ENCODE data around the gene HEBP2.

Gene HEBP2

GRCh38 chr6:138406443-138406842, 2.4 kb downstream of the HEBP2 start:
- no peaks in the 10 kb centered on the region for H3K36me3 ChIP-seq (ENCODE audit: insufficient read depth, low read length)
- no peak overlapping the region for H3K4me3 ChIP-seq (ENCODE audit: low read depth in 1 of 2, low read length in 2 of 2)
- no peak overlapping the region for H3K4me2 ChIP-seq (ENCODE audit: insufficient read depth, low read length)
- H3K27ac ChIP-seq (ENCODE audit: low read length): no peak overlapping the region
- peaks cover 16% of the 10 kb centered on the region for H3K27me3 ChIP-seq (ENCODE audit: insufficient read depth, low read length, poor library complexity)
- H3K9me3 ChIP-seq (ENCODE audit: insufficient read depth, low read length, severe bottlenecking): no peaks in the 10 kb centered on the region
- no peak overlapping the region for H3K9ac ChIP-seq (ENCODE audit: low read depth, low read length)
- no peak overlapping the region for H2AFZ ChIP-seq (ENCODE audit: low read depth, low read length)
- ATAC-seq (ENCODE audit: insufficient read depth, low read depth) (no peak), DNase-seq (no peak)
- H3K79me2 ChIP-seq (ENCODE audit: insufficient read depth, low read length): no peaks in the 10 kb centered on the region
- no peak for TF ChIP-seq EZH2 (IDR thresholded peaks at IDR 0.05; ENCODE audit: borderline replicate concordance, low read depth, low read length, severe bottlenecking)
- TF ChIP-seq CTCF (IDR thresholded peaks at IDR 0.05; ENCODE audit: borderline replicate concordance, extremely low read depth, low read length, poor library complexity, severe bottlenecking): no peak
- peaks cover 16% of the 10 kb centered on the region for H3K4me1 ChIP-seq (ENCODE audit: insufficient read depth, low read length)
- H4K20me1 ChIP-seq (ENCODE audit: insufficient read depth, low read length): no peaks in the 10 kb centered on the region

GRCh38 chr6:138410048-138410735, 6.2 kb downstream of the HEBP2 start:
- Histone ChIP-seq H3K4me1 (ENCODE audit: insufficient read depth, low read length) (no peaks in the 10 kb centered on the region), H3K79me2 (ENCODE audit: insufficient read depth, low read length) (no peaks in the 10 kb centered on the region), H3K27ac (ENCODE audit: low read length) (no peak overlapping the region), H3K9ac (ENCODE audit: low read depth, low read length) (no peak overlapping the region), H3K27me3 (ENCODE audit: insufficient read depth, low read length, poor library complexity) (no peaks in the 10 kb centered on the region), H4K20me1 (ENCODE audit: insufficient read depth, low read length) (no peaks in the 10 kb centered on the region), H3K9me3 (ENCODE audit: insufficient read depth, low read length, severe bottlenecking) (no peaks in the 10 kb centered on the region), H3K4me2 (ENCODE audit: insufficient read depth, low read length) (no peak overlapping the region), H3K4me3 (ENCODE audit: low read depth in 1 of 2, low read length in 2 of 2) (no peak overlapping the region), H3K36me3 (ENCODE audit: insufficient read depth, low read length) (no peaks in the 10 kb centered on the region), H2AFZ (ENCODE audit: low read depth, low read length) (no peak overlapping the region)
- TF ChIP-seq CTCF (IDR thresholded peaks at IDR 0.05; ENCODE audit: borderline replicate concordance, extremely low read depth, low read length, poor library complexity, severe bottlenecking): no peak
- ATAC-seq (ENCODE audit: insufficient read depth, low read depth): no peak
- DNase-seq: no peak

- Histone ChIP-seq H3K27me3 (ENCODE audit: insufficient read depth, low read length, poor library complexity) (no peaks in the 10 kb centered on the region), H3K36me3 (ENCODE audit: insufficient read depth, low read length) (no peaks in the 10 kb centered on the region), H3K4me2 (ENCODE audit: insufficient read depth, low read length) (no peak overlapping the region), H3K27ac (ENCODE audit: low read length) (no peak overlapping the region), H2AFZ (ENCODE audit: low read depth, low read length) (no peak overlapping the region), H3K4me3 (ENCODE audit: low read depth in 1 of 2, low read length in 2 of 2) (no peak overlapping the region), H3K9ac (ENCODE audit: low read depth, low read length) (no peak overlapping the region), H3K79me2 (ENCODE audit: insufficient read depth, low read length) (no peaks in the 10 kb centered on the region), H4K20me1 (ENCODE audit: insufficient read depth, low read length) (no peaks in the 10 kb centered on the region), H3K4me1 (ENCODE audit: insufficient read depth, low read length) (no peaks in the 10 kb centered on the region), H3K9me3 (ENCODE audit: insufficient read depth, low read length, severe bottlenecking) (no peaks in the 10 kb centered on the region)
- no peak for ATAC-seq (ENCODE audit: insufficient read depth, low read depth)
- TF ChIP-seq EZH2 (IDR thresholded peaks at IDR 0.05; ENCODE audit: borderline replicate concordance, low read depth, low read length, severe bottlenecking) (no peak), CTCF (IDR thresholded peaks at IDR 0.05; ENCODE audit: borderline replicate concordance, extremely low read depth, low read length, poor library complexity, severe bottlenecking) (no peak)
- DNase-seq: no peak
These were observed 7.2 kb downstream of the HEBP2 start for GRCh38 chr6:138410972-138411880.

All from DND-41 (cell line).